ENCODE data around the gene CPD. TPM values are rescaled to one million over a fixed set of nuclear protein-coding genes. Genes with fewer than 3 reads are reported as not detected.
"Not testable (repeated sequence)": the region's sequence is repeated elsewhere in the genome, so short reads cannot be mapped to it uniquely, and the experiment has no call there.

CPD gene
- total RNA-seq, result 10 to 100 TPM; 25.2 to 37.8 TPM
- long read RNA-seq, full-length matches to known transcripts, result 8 of 11 reads
- long read RNA-seq, partial matches to known transcripts, result 2 of 11 reads
- long read RNA-seq, other reads (novel, unspliced or antisense), result 1 of 11 reads

DNA sequence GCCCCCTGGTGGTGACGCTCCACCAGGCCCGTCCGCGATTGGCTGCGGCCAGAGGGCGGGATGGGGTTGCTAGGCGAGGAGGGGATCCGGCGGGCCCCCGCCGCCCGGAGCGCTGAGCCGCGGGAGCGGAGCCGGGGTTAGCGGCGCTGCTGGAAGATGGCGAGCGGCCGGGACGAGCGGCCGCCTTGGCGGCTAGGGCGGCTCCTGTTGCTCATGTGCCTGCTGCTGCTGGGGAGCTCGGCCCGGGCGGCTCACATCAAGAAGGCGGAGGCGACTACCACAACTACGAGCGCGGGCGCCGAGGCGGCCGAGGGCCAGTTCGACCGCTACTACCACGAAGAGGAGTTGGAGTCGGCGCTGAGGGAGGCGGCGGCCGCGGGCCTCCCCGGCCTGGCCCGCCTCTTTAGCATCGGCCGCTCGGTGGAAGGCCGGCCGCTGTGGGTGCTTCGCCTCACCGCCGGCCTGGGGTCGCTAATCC is at the start of gene CPD:
Gene CPD, plus strand, starts transcription at position 103 of the 478 bp plus-strand sequence. Its CDS starts 54 bp downstream, at position 157.
- peak; percentile 99 for ATAC-seq
- DNase-seq, result peak; percentile 98
- intact Hi-C loops (cut with DNase I), result loop anchor here in 1 of 2 donors (5.0 kb wide), 2 partner anchors 37 to 262 kb away; partner anchors contain the start of gene NSRP1

DNA sequence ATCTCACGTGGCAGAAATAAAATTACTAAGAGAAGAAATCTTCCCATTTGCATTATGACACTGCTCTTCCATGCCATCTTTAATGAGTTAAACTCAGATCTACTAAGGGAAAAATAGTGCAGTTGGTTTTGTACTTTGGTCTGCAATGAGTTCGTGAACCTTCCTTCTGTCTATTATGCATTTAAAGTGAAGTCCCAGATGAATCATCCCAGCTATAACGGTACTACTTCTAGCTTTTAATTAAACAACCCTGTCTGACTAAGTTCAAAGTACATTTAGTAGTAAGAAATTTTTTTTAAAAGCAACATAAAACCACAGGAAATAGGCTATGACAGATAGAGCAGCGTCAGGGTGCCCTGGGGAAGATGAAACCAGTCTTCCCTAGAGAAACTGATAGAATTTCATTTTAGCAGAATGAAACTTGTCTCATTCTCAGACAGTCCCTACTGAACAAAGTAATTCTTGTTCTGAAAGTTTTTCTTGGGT is 46.6 kb upstream of the CPD start:
- DNase-seq (no peak), ATAC-seq (no peak)
- intact Hi-C loops (cut with DNase I), result no loop called here

- intact Hi-C loops (cut with DNase I), result no loop called here
- DNase-seq (no peak), ATAC-seq (no peak)
Observed at GRCh38 chr17:30333503-30334360, 45.0 kb upstream of the CPD start, which contains the start of gene TMIGD1. Gene TMIGD1, minus strand, starts transcription at chr17:30334057. Its CDS starts 1,924 bp downstream, at chr17:30332133.

GRCh38 chr17:30334421-30334820 is 44.3 kb upstream of the CPD start:
- DNase-seq, result no peak
- ATAC-seq, result no peak
- intact Hi-C loops (cut with DNase I), result no loop called here

DNA sequence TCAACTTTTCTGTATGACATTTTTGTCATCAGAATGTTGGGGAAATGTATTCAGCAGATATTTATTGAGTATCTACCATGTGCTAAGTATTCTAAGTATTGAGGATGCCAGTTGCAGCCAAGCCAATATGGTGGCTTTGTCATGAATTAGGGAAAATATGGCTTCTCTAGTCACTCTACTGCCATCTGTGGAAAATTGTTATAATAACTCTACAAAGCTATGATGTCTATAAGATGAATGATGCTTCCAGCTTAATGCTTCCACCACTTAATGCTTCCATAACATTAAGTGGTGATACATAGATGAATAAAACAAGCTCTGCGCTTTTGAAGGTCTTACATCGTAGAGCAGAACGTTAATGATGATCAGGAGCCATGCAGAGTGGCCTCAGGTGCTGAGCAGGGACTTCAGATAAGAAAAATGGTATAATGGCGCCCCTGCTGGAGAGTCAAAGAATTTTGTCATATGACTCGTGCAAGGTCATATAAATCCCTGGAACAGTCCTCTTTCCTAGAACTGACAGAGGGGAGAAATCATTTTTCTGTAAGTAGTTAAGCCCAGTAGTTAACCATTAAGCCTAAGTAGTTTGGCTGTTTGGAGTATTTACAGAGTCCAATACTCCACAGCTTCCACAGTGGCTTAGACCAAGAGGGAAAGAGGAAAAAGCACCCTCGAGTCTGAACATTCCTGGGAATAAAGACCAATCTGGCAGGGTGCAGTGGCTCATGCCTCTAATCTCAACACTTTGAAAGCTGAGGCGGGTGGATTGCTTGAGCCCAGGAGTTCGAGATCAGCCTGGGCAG is 42.2 kb upstream of the CPD start:
- intact Hi-C loops (cut with DNase I), result no loop called here
- no peak for DNase-seq
- ATAC-seq, result peak in 1 of 2 donors; percentile 23

DNA sequence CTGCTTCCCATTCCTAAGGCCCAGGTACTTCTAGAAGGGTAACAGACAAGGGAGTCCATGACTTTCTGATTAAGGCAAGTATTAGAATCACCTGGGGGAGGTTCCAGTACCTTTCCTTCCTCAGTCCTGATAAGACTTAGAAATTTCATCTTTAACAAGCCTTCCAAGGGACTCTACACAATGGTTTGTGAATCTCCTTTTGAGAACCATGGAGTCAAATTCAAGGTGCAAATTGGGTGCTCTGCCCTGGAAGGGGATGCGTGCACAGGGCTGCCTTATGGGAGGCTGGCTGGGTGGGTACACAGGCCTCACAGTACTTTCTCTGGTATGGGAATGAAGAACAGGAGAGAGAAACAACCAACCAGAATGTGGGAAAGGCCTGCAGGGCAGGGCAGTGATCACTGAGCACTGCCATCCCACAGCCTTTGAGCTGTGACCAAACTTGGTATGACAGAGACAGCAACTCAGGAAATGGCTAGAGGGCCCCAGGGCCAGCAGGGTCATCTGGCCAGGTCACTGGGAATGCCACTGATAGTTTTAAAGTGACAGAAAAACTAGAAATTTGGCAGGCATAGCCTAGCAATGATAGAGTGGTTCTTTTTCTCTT is 41.2 kb upstream of the CPD start:
- DNase-seq (no peak), ATAC-seq (no peak)
- intact Hi-C loops (cut with DNase I), result no loop called here

GRCh38 chr17:30339086-30339485 is 39.6 kb upstream of the CPD start:
- intact Hi-C loops (cut with DNase I), result no loop called here
- no peak for DNase-seq
- ATAC-seq, result no peak

- intact Hi-C loops (cut with DNase I), result loop anchor here in 1 of 2 donors (5.0 kb wide), 1 partner anchor 36 kb away; the partner anchor contains the start of gene CPD
Observed at GRCh38 chr17:30340801-30341356, 37.8 kb upstream of the CPD start.

GRCh38 chr17:30341703-30342249 is 37.0 kb upstream of the CPD start:
- intact Hi-C loops (cut with DNase I), result loop anchor here in 1 of 2 donors (5.0 kb wide), 1 partner anchor 36 kb away; the partner anchor contains the start of gene CPD
- ATAC-seq (no peak), DNase-seq (no peak)

More at GRCh38 chr17:30340801-30341356, 37.8 kb upstream of the CPD start:
- peak in 1 of 2 donors; percentile 26 for ATAC-seq
- no peak for DNase-seq

GRCh38 chr17:30343244-30343643 is 35.5 kb upstream of the CPD start:
- not testable (repeated sequence) for DNase-seq, ATAC-seq
- intact Hi-C loops (cut with DNase I), result loop anchor here in 1 of 2 donors (5.0 kb wide), 1 partner anchor 34 kb away; the partner anchor contains the start of gene CPD

- DNase-seq, result no peak
- intact Hi-C loops (cut with DNase I), result loop anchor here in 1 of 2 donors (5.0 kb wide), 1 partner anchor 34 kb away; the partner anchor contains the start of gene CPD
- no peak for ATAC-seq
Observed at GRCh38 chr17:30343796-30344195, 34.9 kb upstream of the CPD start.

DNA sequence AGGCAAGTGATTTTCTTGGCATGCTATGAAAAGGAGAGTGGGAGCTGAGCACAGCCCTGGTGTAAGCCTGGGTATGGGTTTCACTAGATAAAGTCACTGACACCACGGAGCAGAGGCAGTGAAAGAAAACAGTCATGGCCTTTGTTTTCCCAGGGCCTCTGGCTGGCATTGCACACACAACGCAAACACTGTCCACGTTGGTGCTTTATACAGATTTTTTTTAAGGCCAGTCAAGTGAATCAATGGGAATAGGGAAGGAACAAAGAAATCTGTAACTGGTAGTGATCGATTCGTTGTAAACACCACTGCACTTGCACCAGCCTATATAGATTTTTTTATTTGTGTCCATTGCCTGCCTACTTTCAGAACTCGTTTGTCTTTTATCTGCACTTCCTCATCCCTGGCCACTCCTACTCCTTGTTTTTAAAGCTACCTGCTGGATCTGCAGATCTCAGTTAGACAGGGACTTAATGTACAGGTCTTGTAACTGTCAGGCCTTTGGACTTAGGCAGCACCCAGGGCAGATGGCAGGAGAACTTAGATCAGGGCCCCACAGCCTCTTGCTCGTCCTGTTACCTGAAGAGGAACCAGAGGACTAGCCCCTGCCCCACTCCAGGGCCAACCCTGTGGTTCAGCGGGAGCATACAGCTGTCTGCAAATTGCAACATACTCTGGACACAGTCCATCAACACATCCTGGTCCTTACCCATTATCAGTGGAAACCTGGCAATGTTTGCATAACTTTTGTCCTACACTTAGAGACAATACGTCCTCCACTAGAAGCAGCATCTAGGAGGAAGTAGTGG is 34.2 kb upstream of the CPD start:
- peak; percentile 81 to 86 for ATAC-seq
- intact Hi-C loops (cut with DNase I), result loop anchor here in 1 of 2 donors (5.0 kb wide), 1 partner anchor 33 kb away; the partner anchor contains the start of gene CPD

DNA sequence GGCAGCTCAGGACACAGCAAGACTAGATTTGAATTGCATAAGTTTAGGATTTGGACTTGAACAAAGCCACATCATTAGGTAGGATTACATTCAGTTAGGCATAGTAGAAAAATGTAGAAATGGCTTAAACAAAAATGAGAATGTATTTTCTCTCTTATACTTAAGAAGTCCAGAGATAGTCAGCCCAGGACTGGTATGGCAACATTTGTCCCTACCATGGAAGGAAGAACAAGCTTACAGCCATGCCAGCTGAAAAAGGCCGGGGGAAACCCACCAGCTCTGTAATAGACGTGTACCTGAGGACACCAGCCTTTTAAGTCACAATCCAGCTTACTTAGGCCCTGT is 33.7 kb upstream of the CPD start:
- DNase-seq, result no peak
- no peak for ATAC-seq
- intact Hi-C loops (cut with DNase I), result no loop called here

More for the DNA sequence above, 34.2 kb upstream of the CPD start:
- peak; percentile 66 for DNase-seq

GRCh38 chr17:30345527-30346075 is 33.1 kb upstream of the CPD start:
- intact Hi-C loops (cut with DNase I), result no loop called here
- DNase-seq, result no peak
- ATAC-seq, result peak in 1 of 2 donors; percentile 21

GRCh38 chr17:30346221-30346795 is 32.4 kb upstream of the CPD start:
- intact Hi-C loops (cut with DNase I), result no loop called here
- DNase-seq (no peak), ATAC-seq (no peak)

DNA sequence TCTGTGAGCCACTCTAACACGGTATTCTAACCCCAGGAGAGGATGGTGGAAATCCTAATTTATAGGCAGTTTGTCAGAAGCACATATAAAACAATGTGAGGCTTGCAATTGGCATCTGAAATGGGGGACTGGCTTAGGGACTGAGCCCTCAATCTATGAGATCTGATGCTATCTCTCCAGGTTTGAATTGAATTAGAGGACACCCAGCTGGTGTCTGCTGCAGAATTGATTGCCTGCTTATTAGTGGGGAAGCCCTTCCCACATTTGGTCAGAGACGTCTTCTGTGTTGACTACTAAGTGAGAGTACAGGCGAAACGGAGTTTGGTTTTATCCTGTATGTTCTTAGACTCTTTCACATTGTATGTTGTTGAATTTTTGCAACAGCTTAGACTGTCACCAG is 31.2 kb upstream of the CPD start:
- no peak for ATAC-seq
- no peak for DNase-seq
- intact Hi-C loops (cut with DNase I), result no loop called here

DNA sequence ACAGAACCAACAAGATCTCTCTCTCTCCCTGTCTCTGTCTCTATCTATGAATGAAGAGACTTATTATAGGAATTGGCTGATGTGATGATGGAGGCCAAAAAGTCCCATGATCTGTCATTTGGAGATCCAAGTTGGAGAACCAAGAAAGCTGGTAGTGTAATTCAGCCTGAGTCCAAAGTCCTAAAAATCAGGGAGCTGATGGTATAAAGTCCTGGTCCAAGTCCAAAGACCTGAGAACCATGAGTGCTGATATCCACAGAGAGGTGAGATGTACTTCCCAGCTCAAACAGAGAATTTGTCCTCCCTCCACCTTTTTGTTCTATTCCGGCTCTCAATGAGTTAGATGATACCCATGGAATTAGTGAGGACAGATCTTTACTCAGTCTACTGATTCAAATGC is 29.5 kb upstream of the CPD start:
- DNase-seq, result no peak
- no peak for ATAC-seq
- intact Hi-C loops (cut with DNase I), result no loop called here
